GM21723 (cell line): ENCODE data around the gene PPDPF.
"Not testable (repeated sequence)": the region's sequence is repeated elsewhere in the genome, so short reads cannot be mapped to it uniquely, and the experiment has no call there.

Experiments
- ATAC-seq: cut with Tn5 transposase; IDR thresholded peaks from one replicate; pipeline ENCODE4 v1.9.1; 2021; ENCODE audit warnings: mild to moderate bottlenecking, moderate library complexity; ENCODE audit not compliant: unreplicated experiment

The PPDPF gene, protein sequence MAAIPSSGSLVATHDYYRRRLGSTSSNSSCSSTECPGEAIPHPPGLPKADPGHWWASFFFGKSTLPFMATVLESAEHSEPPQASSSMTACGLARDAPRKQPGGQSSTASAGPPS

GRCh38 chr20:63520504-63520933 lies at the start of gene PPDPF:
TSS of gene PPDPF (plus strand) at chr20:63520765. CDS start at chr20:63521309, 544 bp downstream.
- peak; percentile 71 for ATAC-seq

DNA sequence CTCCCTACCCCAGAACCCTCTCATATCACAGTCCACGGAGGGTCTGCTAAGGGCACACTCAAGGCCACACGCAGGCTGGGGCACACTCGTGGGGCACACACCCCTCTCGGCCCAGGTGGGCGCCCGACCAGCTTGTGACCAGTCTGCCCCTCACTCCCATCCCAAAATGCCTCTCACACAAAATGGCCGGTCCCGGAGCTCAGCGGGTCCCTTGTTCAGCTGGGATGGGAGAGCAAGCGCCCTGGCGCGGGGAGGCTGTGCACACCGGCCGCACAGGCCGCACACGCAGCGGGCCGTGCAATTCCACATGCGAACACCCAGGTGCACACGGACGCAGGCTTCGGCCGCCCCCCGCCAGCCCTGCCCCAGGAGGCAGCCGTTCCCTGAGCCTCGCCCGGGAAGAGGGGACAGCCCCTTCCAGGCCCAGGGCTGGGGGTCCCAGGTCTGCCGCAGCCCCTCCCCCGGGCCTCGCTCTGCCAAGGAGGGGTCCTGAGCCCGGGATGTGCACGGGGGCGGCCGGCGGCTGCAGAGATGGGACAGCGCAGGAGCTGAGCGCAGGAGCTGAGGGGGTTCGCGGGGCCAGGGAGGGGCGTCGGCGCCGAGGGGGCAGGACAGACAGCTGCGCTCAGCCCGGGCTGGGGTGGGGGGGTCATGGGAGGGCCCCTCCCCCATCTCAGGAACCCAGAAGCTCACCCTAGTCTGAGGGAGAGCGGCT lies 49.4 kb upstream of the PPDPF start:
- ATAC-seq, result no peak

GRCh38 chr20:63471717-63471980 lies 48.9 kb upstream of the PPDPF start:
- no peak for ATAC-seq

DNA sequence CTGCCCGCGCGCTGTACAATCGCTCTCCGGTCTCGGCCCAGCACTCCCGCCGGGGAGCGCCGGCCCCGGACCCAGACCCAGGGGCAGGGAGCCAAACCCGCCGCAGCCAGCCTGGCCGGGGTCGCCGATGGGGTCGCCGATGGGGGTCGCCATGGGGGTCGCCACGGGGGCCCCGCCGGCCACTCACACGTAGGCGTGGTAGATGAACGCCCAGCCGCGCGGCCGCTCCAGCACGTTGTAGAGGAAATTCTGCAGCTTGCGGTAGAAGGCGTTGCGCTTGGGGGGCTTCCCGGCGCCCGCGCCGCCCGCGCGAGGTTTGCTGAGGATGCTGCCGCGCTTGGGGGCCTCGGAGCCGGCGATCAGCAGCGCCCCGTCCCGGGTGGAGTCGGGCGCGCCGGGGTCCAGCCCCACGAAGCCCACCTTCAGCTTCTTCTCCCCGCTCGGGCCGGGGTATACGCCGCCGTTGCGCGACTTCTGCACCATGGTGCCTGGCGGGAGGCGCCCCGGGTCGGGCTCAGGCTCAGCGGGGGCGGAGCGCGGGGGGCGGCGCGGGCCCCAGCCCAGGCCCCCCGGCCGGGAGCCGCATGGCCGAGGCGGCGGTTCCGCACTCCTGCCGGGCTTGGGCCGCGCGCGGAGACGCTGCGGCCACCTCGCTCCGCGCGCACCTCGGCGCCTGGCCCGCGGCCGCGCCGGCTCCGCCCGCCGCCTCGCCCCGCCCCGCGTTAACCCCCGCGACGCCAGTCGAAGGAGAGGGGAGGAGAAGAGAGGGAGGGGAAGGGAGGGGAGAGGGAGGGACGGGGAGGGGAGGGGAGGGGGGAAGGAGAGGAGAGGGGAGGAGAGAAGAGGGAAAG lies 48.4 kb upstream of the PPDPF start, which contains the start of gene KCNQ2:
TSS of gene KCNQ2 (minus strand) at position 675 of the 851 bp plus-strand sequence. CDS start at position 483, 192 bp downstream.
- ATAC-seq, result no peak

GRCh38 chr20:63472862-63473390 lies 47.6 kb upstream of the PPDPF start:
- no peak for ATAC-seq

GRCh38 chr20:63473555-63474449 lies 46.8 kb upstream of the PPDPF start:
- no peak for ATAC-seq

- ATAC-seq, result no peak
Measured at GRCh38 chr20:63475209-63475608, 45.4 kb upstream of the PPDPF start.

DNA sequence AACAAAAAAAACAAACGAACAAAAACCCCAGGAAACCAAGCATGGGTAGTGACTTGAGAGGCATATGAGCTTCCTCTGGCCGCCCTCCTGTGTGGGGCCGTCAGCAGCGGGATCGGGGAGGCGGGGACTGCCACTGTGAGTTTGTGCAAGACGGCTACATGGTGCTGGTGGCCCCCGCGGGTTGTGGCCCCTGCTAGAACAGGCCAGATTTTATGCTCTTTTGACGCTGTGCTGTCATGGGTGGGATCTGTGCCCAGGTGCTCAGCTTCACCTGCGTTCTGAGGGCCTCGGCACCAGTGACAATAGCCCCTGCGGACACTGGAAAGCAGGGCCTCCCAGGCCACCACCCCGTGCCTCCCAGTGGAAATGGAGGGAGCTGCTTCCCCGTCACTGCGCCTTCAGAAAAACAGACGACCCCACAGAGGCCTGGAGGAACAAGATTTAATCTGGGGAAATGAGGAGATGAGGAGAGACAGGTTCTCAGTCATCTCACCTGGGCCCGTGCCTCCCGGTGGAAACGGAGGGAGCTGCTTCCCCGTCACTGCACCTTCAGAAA lies 43.4 kb upstream of the PPDPF start:
- ATAC-seq, result no peak

GRCh38 chr20:63477944-63478343 lies 42.6 kb upstream of the PPDPF start:
- no peak for ATAC-seq

GRCh38 chr20:63478346-63479302 lies 41.9 kb upstream of the PPDPF start:
- no peak for ATAC-seq

- ATAC-seq, result not testable (repeated sequence)
Measured at GRCh38 chr20:63479695-63480419, 40.7 kb upstream of the PPDPF start.

- no peak for ATAC-seq
Measured at GRCh38 chr20:63481503-63481902, 39.1 kb upstream of the PPDPF start.

DNA sequence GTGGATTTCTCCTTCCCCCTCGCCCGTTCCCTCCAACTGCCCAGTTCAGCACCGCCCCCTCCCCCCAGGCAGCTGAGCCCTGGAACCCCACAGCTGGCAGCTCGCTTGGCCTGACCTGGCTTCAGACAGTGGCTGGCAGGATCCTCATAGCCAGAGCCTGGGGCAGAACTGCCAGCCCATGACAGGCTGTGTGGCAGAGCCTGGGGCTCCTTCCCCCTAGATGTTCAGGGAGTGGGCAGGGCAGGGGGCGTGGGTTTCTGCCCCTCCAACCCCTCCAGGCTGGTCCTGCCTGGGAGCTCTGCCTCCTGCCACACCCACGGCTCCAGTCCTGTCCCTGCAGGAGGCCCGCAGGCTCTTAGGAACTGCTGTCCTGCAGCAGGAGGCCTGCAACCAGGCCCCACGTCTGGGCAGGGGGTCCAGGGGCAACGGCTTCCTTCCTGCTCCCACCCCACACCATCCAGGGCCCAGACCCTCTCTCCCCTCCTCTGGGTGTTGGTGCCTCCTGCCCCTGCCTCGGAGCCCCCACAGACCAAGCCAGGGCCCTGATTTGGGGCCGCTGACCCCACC lies 38.5 kb upstream of the PPDPF start:
- ATAC-seq, result no peak

GRCh38 chr20:63483834-63484233 lies 36.7 kb upstream of the PPDPF start:
- no peak for ATAC-seq

DNA sequence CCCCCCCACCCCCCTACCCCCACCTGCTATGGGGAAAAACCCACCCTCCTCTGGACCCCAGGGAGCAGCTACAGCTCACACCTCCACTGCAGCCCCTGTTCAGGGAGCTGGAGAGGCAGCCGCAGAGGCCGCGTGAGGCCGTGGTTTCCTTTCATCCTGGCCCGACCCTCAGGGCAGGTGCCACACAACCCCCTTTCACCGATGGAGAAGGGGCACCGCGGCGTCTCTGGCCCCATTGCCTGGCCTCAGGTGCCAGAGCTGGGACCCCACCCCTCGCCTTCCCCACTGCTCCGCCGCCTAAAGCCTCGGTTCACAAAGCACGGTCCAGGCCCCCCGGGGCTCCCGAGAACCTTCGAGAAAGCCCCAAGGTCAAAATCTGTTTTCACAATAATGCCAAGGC lies 36.3 kb upstream of the PPDPF start:
- ATAC-seq, result no peak

GRCh38 chr20:63484651-63485403 lies 35.7 kb upstream of the PPDPF start:
- ATAC-seq, result no peak

- ATAC-seq, result no peak
Measured at GRCh38 chr20:63486300-63486855, 34.2 kb upstream of the PPDPF start.
